Activated T-cell treated with anti-CD3 and anti-CD28 coated beads, Interleukin-2, amount 50 U/mL, for 72 hours (primary cell): ENCODE data around the gene ADARB2. TPM values are rescaled to one million over a fixed set of nuclear protein-coding genes. Genes with fewer than 3 reads are reported as not detected.
"Not testable (repeated sequence)": the region's sequence is repeated elsewhere in the genome, so short reads cannot be mapped to it uniquely, and the experiment has no call there.

ENCODE experiments used
- ATAC-seq, 2 donors: fragments of 150-1000 bp; cut with Tn5 transposase; replicated peaks in 1 of 2; 2 replicates each; pipeline ENCODE4 v1.10.0; 2021; ENCODE audit warnings: moderate library complexity in 2 of 2, mild to moderate bottlenecking in 1 of 2
- DNase-seq, 2 donors: peaks; one replicate each; pipeline ENCODE4 v3.0.0; 2021 to 2022; ENCODE audit warnings: mixed read lengths in 1 of 2
- H3K27ac Mint-ChIP-seq: one replicate; pipeline ENCODE4 v1.8.0; 2022; ENCODE audit warnings: mild to moderate bottlenecking, moderate library complexity, mixed read lengths
- H3K27me3 Mint-ChIP-seq: one replicate; pipeline ENCODE4 v1.8.0; 2022; ENCODE audit warnings: low read depth, mixed read lengths
- H3K36me3 Mint-ChIP-seq, 2 donors: one replicate each; pipeline ENCODE4 v1.8.0; 2022; ENCODE audit warnings: mixed read lengths in 2 of 2, mild to moderate bottlenecking in 1 of 2; ENCODE audit not compliant: insufficient read depth in 2 of 2
- H3K4me1 Mint-ChIP-seq: one replicate; pipeline ENCODE4 v1.8.0; 2022; ENCODE audit warnings: low read depth, mixed read lengths
- H3K4me3 Mint-ChIP-seq, 2 donors: one replicate each; pipeline ENCODE4 v1.8.0; 2022; ENCODE audit warnings: mild to moderate bottlenecking in 2 of 2, mixed read lengths in 2 of 2, moderate library complexity in 2 of 2
- H3K9me3 Mint-ChIP-seq, 2 donors: one replicate each; pipeline ENCODE4 v1.8.0; 2022; ENCODE audit warnings: mixed read lengths in 2 of 2
- total RNA-seq, 2 donors: library from RNA; stranded (reverse); gene quantifications; one replicate each; pipeline ENCODE4 v1.2.3, GENCODE V29; 2022

Gene ADARB2
- total RNA-seq, 2 donors from 2014 or later = 0.60 to 2.0 TPM

DNA sequence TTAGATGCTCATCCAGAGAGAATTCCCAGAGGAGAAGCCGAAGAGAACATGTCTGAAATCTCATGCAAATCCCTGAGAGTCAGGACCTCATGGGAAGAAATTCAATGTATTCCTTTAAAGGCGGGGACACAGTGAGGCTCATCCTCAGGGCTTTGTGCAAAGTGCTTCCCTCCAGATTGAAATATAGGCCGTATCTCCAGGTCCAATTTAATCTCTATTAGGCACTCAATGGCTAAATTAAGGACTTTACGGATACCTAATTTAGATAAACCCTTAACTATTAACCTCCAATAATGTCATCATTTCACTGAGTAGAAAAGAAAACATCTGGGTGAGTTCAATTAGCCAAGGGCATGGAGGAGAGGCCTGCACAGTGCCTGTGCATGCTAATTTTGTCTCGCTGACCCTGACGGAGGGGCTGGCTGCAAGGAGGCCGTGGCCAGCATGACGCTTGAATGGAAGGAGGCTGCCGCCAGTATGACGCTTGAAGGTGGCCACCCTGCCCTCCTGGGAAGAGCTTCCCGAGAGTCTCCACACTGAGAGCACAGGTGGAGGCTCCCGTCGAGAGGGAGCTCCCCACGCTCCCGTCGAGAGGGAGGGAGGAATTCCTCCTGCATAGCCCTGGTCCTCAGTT lies 287.6 kb downstream of the ADARB2 start:
- Mint-ChIP-seq H3K9me3 (peaks cover 5% of the 10 kb centered on the region in 2 donors), H3K27ac (no peak overlapping the region), H3K27me3 (peaks cover 37% of the 10 kb centered on the region), H3K4me3 (no peak overlapping the region), H3K36me3 (no peaks in the 10 kb centered on the region), H3K4me1 (peaks cover 9% of the 10 kb centered on the region)
- DNase-seq (no peak), ATAC-seq (no peak)

DNA sequence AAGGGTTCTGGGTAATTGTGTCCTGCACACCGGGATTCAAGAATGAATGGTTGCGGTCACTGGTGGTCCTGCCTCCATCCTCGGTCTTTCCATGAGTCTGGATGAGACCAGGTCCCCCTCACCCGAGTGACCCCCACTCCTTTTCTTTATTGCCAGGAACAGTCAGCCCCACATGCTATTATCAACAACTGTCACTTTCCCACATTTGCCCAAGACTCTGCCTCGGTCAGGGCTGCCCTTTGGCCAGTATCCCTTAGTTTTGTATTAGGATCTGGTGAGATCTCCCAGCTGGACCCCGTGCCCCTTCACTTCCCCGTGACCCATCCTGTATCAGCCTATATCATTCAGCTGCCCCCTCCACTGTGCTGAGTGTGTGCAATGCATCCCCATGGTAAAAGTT lies 288.3 kb downstream of the ADARB2 start:
- Mint-ChIP-seq H3K27ac (no peak overlapping the region), H3K4me3 (no peak overlapping the region), H3K27me3 (peaks cover 30% of the 10 kb centered on the region), H3K36me3 (no peaks in the 10 kb centered on the region), H3K9me3 (peaks cover 5% of the 10 kb centered on the region in 2 donors), H3K4me1 (peaks cover 2% of the 10 kb centered on the region)
- DNase-seq (no peak), ATAC-seq (no peak)

- Mint-ChIP-seq H3K9me3 (peaks cover 3 to 5% of the 10 kb centered on the region in 2 donors), H3K4me3 (no peak overlapping the region), H3K4me1 (no peaks in the 10 kb centered on the region), H3K36me3 (no peaks in the 10 kb centered on the region), H3K27ac (no peak overlapping the region), H3K27me3 (peaks cover 24% of the 10 kb centered on the region)
- DNase-seq (no peak), ATAC-seq (no peak)
Measured at GRCh38 chr10:1448252-1448930, 288.9 kb downstream of the ADARB2 start.

- no peak overlapping the region for H3K27ac Mint-ChIP-seq
- DNase-seq (no peak), ATAC-seq (no peak)
- H3K4me1 Mint-ChIP-seq = no peaks in the 10 kb centered on the region
- no peaks in the 10 kb centered on the region for H3K9me3 Mint-ChIP-seq
- no peaks in the 10 kb centered on the region for H3K36me3 Mint-ChIP-seq
- no peak overlapping the region for H3K4me3 Mint-ChIP-seq
- H3K27me3 Mint-ChIP-seq = peaks cover 7% of the 10 kb centered on the region
Measured at GRCh38 chr10:1444826-1445225, 292.5 kb downstream of the ADARB2 start.

DNA sequence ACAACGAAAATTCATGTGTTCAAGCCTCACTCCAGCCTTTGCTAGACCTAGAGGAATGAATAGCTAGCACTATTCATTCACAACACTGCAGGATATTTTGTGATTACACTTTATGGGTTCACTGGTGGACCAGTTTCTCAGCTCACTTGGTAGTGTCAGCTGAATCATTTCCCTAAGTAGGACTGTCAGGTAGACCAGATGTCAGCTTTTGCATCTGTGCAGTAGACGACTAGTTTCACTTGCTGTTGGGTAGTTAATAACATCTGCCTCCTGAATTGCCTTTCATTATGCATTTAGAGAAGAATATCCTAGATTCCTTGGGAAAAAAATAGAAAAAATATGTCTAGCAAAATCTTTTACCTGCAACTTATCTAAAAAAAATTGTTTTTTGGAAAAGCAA lies 296.4 kb downstream of the ADARB2 start:
- Mint-ChIP-seq H3K9me3 (no peaks in the 10 kb centered on the region), H3K4me1 (no peaks in the 10 kb centered on the region), H3K27me3 (no peaks in the 10 kb centered on the region), H3K36me3 (no peaks in the 10 kb centered on the region), H3K4me3 (no peak overlapping the region), H3K27ac (no peak overlapping the region)
- DNase-seq = no peak
- no peak for ATAC-seq

GRCh38 chr10:1434912-1435692 lies 302.2 kb downstream of the ADARB2 start:
- peaks cover 2 to 4% of the 10 kb centered on the region in 2 donors for H3K36me3 Mint-ChIP-seq
- peaks cover under 1 to 2% of the 10 kb centered on the region in 2 donors for H3K9me3 Mint-ChIP-seq
- no peak overlapping the region for H3K4me3 Mint-ChIP-seq
- no peak for ATAC-seq
- H3K27ac Mint-ChIP-seq = no peak overlapping the region
- H3K27me3 Mint-ChIP-seq = peaks cover 2% of the 10 kb centered on the region
- H3K4me1 Mint-ChIP-seq = no peaks in the 10 kb centered on the region
- DNase-seq = no peak

DNA sequence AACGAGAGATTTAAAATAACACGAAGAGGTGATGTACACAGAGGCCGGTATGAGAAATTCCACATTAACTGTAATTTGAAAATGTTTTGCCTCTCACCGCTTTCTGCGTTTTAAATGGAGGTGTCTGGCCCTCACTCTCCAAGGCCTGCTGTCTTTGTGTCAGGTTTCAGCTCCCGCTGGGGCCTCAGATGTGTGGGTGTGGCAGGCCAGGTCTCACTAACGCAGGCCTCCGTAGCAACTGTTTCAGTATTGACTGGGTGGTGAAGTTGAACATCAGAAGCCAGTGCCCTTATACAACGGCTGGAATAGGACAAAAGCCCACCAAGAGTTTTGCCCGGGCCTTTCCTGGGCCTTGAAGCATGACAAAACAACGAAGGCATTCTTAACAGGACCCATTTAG lies 303.1 kb downstream of the ADARB2 start:
- H3K9me3 Mint-ChIP-seq = peaks cover 4 to 7% of the 10 kb centered on the region in 2 donors
- peaks cover 11% of the 10 kb centered on the region for H3K27me3 Mint-ChIP-seq
- H3K4me1 Mint-ChIP-seq = no peaks in the 10 kb centered on the region
- peaks cover 6 to 7% of the 10 kb centered on the region in 2 donors for H3K36me3 Mint-ChIP-seq
- H3K27ac Mint-ChIP-seq = no peak overlapping the region
- ATAC-seq (no peak), DNase-seq (no peak)
- no peak overlapping the region for H3K4me3 Mint-ChIP-seq

- ATAC-seq (no peak), DNase-seq (no peak)
- Mint-ChIP-seq H3K4me1 (no peaks in the 10 kb centered on the region), H3K9me3 (peaks cover 4 to 7% of the 10 kb centered on the region in 2 donors), H3K4me3 (no peak overlapping the region), H3K36me3 (peaks cover 6 to 7% of the 10 kb centered on the region in 2 donors), H3K27me3 (peaks cover 18% of the 10 kb centered on the region), H3K27ac (no peak overlapping the region)
Measured at GRCh38 chr10:1432161-1432560, 305.2 kb downstream of the ADARB2 start.

- H3K4me3 Mint-ChIP-seq = no peak overlapping the region
Measured at GRCh38 chr10:1431229-1431628, 306.1 kb downstream of the ADARB2 start.

GRCh38 chr10:1427521-1428186 lies 309.7 kb downstream of the ADARB2 start:
- not testable (repeated sequence) for DNase-seq, H3K4me1 Mint-ChIP-seq, H3K27ac Mint-ChIP-seq, H3K36me3 Mint-ChIP-seq, ATAC-seq, H3K9me3 Mint-ChIP-seq, H3K4me3 Mint-ChIP-seq
- H3K27me3 Mint-ChIP-seq = peaks cover 47% of the 10 kb centered on the region

More at GRCh38 chr10:1431229-1431628, 306.1 kb downstream of the ADARB2 start:
- H3K27me3 Mint-ChIP-seq = peaks cover 28% of the 10 kb centered on the region
- DNase-seq (no peak), ATAC-seq (no peak)
- no peak overlapping the region for H3K27ac Mint-ChIP-seq
- H3K9me3 Mint-ChIP-seq = peaks cover 4 to 7% of the 10 kb centered on the region in 2 donors
- H3K4me1 Mint-ChIP-seq = peaks cover under 1% of the 10 kb centered on the region
- H3K36me3 Mint-ChIP-seq = peaks cover 6 to 7% of the 10 kb centered on the region in 2 donors

- peaks cover 50% of the 10 kb centered on the region for H3K27me3 Mint-ChIP-seq
- H3K4me3 Mint-ChIP-seq = no peak overlapping the region
- peaks cover 6 to 7% of the 10 kb centered on the region in 2 donors for H3K36me3 Mint-ChIP-seq
- ATAC-seq (no peak), DNase-seq (no peak)
- no peak overlapping the region for H3K27ac Mint-ChIP-seq
- H3K9me3 Mint-ChIP-seq = peaks cover 4 to 7% of the 10 kb centered on the region in 2 donors
- peaks cover 8% of the 10 kb centered on the region for H3K4me1 Mint-ChIP-seq
Measured at GRCh38 chr10:1426786-1427185, 310.5 kb downstream of the ADARB2 start.

DNA sequence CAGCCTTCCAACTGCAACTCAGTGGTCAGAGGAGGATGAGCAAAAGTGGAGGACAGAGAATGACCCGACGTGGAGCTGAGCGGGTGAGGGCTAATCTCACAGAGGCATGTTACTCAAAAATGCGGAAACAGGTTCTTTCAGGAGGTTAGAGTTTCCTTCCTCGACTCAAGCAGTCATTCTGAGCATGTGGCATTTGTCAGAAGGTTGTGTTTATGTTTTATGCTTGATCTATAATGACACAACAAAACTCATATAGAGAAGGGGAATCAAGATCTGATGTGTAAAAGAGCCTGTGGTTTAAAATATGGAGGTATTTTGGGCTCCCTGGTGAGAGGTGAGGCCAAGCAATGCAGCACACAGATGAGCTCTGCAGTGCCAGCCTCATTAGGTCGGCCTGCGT lies 311.4 kb downstream of the ADARB2 start:
- Mint-ChIP-seq H3K4me1 (peaks cover 8% of the 10 kb centered on the region), H3K36me3 (peaks cover 3 to 6% of the 10 kb centered on the region in 2 donors), H3K27me3 (peaks cover 54% of the 10 kb centered on the region), H3K27ac (no peak overlapping the region), H3K4me3 (no peak overlapping the region), H3K9me3 (peaks cover 4 to 7% of the 10 kb centered on the region in 2 donors)
- ATAC-seq (peak; percentile 81 to 84), DNase-seq (peak in 1 of 2 donors; percentile 5)

DNA sequence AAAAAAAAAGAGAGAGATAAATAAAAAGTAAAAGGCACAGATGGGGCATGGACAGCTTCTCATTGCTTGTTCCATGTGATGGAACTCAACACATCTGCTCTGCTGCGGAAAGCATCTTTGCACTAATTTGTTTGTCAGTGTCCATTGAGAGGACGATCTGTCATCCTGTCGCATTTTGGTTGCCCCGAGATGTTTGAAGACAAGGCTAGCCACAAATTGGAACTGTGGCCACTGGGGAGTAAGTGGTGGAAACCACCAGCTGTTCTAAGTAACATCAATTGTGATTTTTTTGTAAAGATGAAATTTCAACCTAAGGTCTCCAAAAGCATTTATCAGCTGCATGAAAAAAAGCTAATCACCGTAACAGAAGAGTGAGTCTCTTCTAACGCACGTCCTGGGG lies 312.7 kb downstream of the ADARB2 start:
- Mint-ChIP-seq H3K27me3 (peaks cover 58% of the 10 kb centered on the region), H3K27ac (no peak overlapping the region), H3K9me3 (peaks cover 0 to under 1% of the 10 kb centered on the region in 2 donors), H3K4me3 (no peak overlapping the region), H3K36me3 (no peaks in the 10 kb centered on the region), H3K4me1 (peaks cover 14% of the 10 kb centered on the region)
- ATAC-seq (no peak), DNase-seq (no peak)
